ENCODE data around the gene CXCR2.

CXCR2 gene

GRCh38 chr2:218179782-218180181, 54.0 kb downstream of the CXCR2 start:
- Histone ChIP-seq H3K27ac (ENCODE audit: insufficient read depth in 1 of 2, low read depth in 1 of 2, low read length in 2 of 2, poor library complexity in 1 of 2, severe bottlenecking in 2 of 2) (no peak overlapping the region), H3K9me3 (ENCODE audit: control extremely low read depth in 1 of 5, control insufficient read depth in 4 of 5, insufficient read depth in 2 of 5, low read depth in 1 of 5, low read length in 4 of 5) (no peaks in the 10 kb centered on the region), H3K36me3 (ENCODE audit: control insufficient read depth in 4 of 4, insufficient read depth in 4 of 4, low read length in 3 of 4) (no peaks in the 10 kb centered on the region), H3K4me1 (ENCODE audit: control extremely low read depth in 1 of 4, control insufficient read depth in 4 of 4, insufficient read depth in 4 of 4, low read length in 3 of 4) (no peaks in the 10 kb centered on the region), H3K4me3 (ENCODE audit: control insufficient read depth in 1 of 7, extremely low read depth in 1 of 7, insufficient read depth in 4 of 7, low read depth in 2 of 7, low read length in 6 of 7) (no peak overlapping the region), H3K27me3 (replicated peaks in 2 of 5; ENCODE audit: control insufficient read depth in 4 of 5, insufficient read depth in 5 of 5, low read length in 4 of 5) (peaks cover 0 to 4% (median 0%) of the 10 kb centered on the region in 5 experiments)
- WGBS (ENCODE audit: insufficient coverage) = 100% methylated on average over 4 of the region's 4 CpGs
- ChIA-PET POLR2A (no interaction called here), CTCF (interaction anchor here (1.4 kb wide), 1 partner anchor 79 kb away, joined by 3 read pairs; no protein-coding TSS in a partner anchor)
- DNase-seq = no peak

DNA sequence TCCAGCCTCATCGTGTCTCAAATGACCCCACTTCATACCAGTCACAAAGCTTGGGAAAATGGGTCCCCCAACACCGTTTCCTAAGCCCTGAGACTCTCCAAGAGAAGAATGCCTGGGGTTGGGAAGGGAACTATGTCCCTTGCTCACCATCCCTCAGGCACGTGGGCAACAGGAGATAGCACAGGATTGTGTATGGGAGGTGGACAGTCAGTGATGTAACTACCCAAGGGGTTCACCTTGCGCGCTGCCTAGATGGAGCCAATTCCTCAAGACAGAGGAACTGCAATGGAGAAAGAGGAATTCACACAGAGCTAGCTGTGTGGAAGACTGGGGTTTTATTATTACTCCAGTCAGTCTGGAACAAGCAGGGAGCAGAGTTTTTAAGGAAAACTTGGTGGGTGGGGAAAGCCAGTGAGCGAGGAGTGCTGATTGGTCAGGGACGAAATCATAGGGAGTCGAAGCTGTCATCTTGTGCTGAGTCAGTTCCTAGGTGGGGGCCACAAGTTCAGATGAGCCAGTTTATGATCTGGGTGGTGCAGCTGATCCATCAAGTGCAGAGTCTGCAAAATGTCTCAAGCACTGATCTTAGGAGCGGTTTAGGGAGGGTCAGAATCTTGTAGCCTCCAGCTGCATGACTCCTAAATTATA, 54.8 kb downstream of the CXCR2 start:
- WGBS (ENCODE audit: insufficient coverage) = 79% methylated on average over 6 of the region's 9 CpGs
- H3K27me3 ChIP-seq (replicated peaks in 2 of 5; ENCODE audit: control insufficient read depth in 4 of 5, insufficient read depth in 5 of 5, low read length in 4 of 5) = peaks cover 0 to 4% (median 0%) of the 10 kb centered on the region in 5 experiments
- no peaks in the 10 kb centered on the region for H3K4me1 ChIP-seq (ENCODE audit: control extremely low read depth in 1 of 4, control insufficient read depth in 4 of 4, insufficient read depth in 4 of 4, low read length in 3 of 4)
- ChIA-PET CTCF (interaction anchor here (1.0 to 1.9 kb wide), 5 partner anchors 9 to 395 kb away, joined by 3 to 5 read pairs (median 4); no protein-coding TSS in a partner anchor), POLR2A (interaction anchor here (0.8 kb wide), 1 partner anchor 95 kb away, joined by 4 read pairs; no protein-coding TSS in a partner anchor)
- H3K36me3 ChIP-seq (ENCODE audit: control insufficient read depth in 4 of 4, insufficient read depth in 4 of 4, low read length in 3 of 4) = no peaks in the 10 kb centered on the region
- H3K9me3 ChIP-seq (ENCODE audit: control extremely low read depth in 1 of 5, control insufficient read depth in 4 of 5, insufficient read depth in 2 of 5, low read depth in 1 of 5, low read length in 4 of 5) = no peaks in the 10 kb centered on the region
- no peak overlapping the region for H3K27ac ChIP-seq (ENCODE audit: insufficient read depth in 1 of 2, low read depth in 1 of 2, low read length in 2 of 2, poor library complexity in 1 of 2, severe bottlenecking in 2 of 2)
- H3K4me3 ChIP-seq (ENCODE audit: control insufficient read depth in 1 of 7, extremely low read depth in 1 of 7, insufficient read depth in 4 of 7, low read depth in 2 of 7, low read length in 6 of 7) = no peak overlapping the region
- no peak for DNase-seq

- no peak for DNase-seq
- POLR2A ChIA-PET = no interaction called here
- Histone ChIP-seq H3K4me3 (ENCODE audit: control insufficient read depth in 1 of 7, extremely low read depth in 1 of 7, insufficient read depth in 4 of 7, low read depth in 2 of 7, low read length in 6 of 7) (no peak overlapping the region), H3K27me3 (replicated peaks in 2 of 5; ENCODE audit: control insufficient read depth in 4 of 5, insufficient read depth in 5 of 5, low read length in 4 of 5) (peaks cover 0 to 4% (median 0%) of the 10 kb centered on the region in 5 experiments), H3K4me1 (ENCODE audit: control extremely low read depth in 1 of 4, control insufficient read depth in 4 of 4, insufficient read depth in 4 of 4, low read length in 3 of 4) (peaks cover 0 to 8% (median 6%) of the 10 kb centered on the region in 4 experiments), H3K27ac (ENCODE audit: insufficient read depth in 1 of 2, low read depth in 1 of 2, low read length in 2 of 2, poor library complexity in 1 of 2, severe bottlenecking in 2 of 2) (no peak overlapping the region), H3K36me3 (ENCODE audit: control insufficient read depth in 4 of 4, insufficient read depth in 4 of 4, low read length in 3 of 4) (no peaks in the 10 kb centered on the region), H3K9me3 (ENCODE audit: control extremely low read depth in 1 of 5, control insufficient read depth in 4 of 5, insufficient read depth in 2 of 5, low read depth in 1 of 5, low read length in 4 of 5) (no peaks in the 10 kb centered on the region)
- CTCF ChIA-PET = interaction anchor here (0.9 to 5.0 kb wide), 7 partner anchors 46 to 280 kb away, joined by 3 to 38 read pairs (median 4); partner anchors contain the start of gene GPBAR1
- WGBS (ENCODE audit: insufficient coverage) = 100% methylated on average over 1 of the region's 1 CpG
Observed at GRCh38 chr2:218184331-218184730, 58.5 kb downstream of the CXCR2 start.

DNA sequence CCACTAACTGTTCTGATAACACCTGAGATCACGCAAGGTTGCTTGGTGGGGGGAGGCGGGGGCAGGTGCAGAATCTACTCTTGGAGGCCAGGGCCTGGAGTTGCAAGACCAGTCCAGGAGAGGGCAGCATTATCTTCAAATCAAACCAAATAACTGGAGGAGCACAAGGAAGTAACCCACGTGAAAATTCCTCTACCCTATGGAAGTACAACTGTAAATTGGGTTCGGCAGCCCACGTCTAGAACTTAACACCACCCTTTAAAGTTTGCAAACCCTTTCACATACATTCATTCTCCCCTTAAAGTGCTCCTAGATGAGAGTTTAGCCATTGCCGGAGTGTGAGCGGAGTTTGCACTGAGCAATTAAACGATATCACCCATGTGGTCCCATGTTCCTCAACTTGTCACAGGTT, 60.5 kb downstream of the CXCR2 start:
- Histone ChIP-seq H3K27ac (ENCODE audit: insufficient read depth in 1 of 2, low read depth in 1 of 2, low read length in 2 of 2, poor library complexity in 1 of 2, severe bottlenecking in 2 of 2) (no peak overlapping the region), H3K4me3 (ENCODE audit: control insufficient read depth in 1 of 7, extremely low read depth in 1 of 7, insufficient read depth in 4 of 7, low read depth in 2 of 7, low read length in 6 of 7) (peak overlapping the region in 2 of 7 experiments; percentile 16 to 27), H3K4me1 (ENCODE audit: control extremely low read depth in 1 of 4, control insufficient read depth in 4 of 4, insufficient read depth in 4 of 4, low read length in 3 of 4) (peaks cover 0 to 8% (median 6%) of the 10 kb centered on the region in 4 experiments), H3K36me3 (ENCODE audit: control insufficient read depth in 4 of 4, insufficient read depth in 4 of 4, low read length in 3 of 4) (no peaks in the 10 kb centered on the region), H3K9me3 (ENCODE audit: control extremely low read depth in 1 of 5, control insufficient read depth in 4 of 5, insufficient read depth in 2 of 5, low read depth in 1 of 5, low read length in 4 of 5) (no peaks in the 10 kb centered on the region), H3K27me3 (replicated peaks in 2 of 5; ENCODE audit: control insufficient read depth in 4 of 5, insufficient read depth in 5 of 5, low read length in 4 of 5) (peaks cover 0 to 4% (median 0%) of the 10 kb centered on the region in 5 experiments)
- peak; percentile 80 to 84 (median 82) for DNase-seq
- POLR2A ChIA-PET = no interaction called here
- CTCF ChIA-PET = interaction anchor here (1.4 to 2.2 kb wide), 7 partner anchors 14 to 88 kb away, joined by 3 to 11 read pairs (median 5); no protein-coding TSS in a partner anchor
- WGBS (ENCODE audit: insufficient coverage) = 43% methylated on average over 8 of the region's 8 CpGs

Measured in common myeloid progenitor, CD34-positive (primary cell).